SK-N-SH (cell line): ENCODE results near the gene SZT2. TPM values are rescaled to one million over a fixed set of nuclear protein-coding genes. Genes with fewer than 3 reads are reported as not detected.

Experiments used
- CTCF ChIA-PET: fragments of 300-600, 350-600 bp; formaldehyde crosslinking; extraction: SDS; loops from one replicate; lab custom pipeline; 2021; lab: Yijun Ruan, JAX
- POLR2A ChIA-PET: fragments of 350-600 bp; sonication (Branson Sonifier 250); formaldehyde crosslinking; extraction: SDS; loops from one replicate; lab custom pipeline; 2020; ENCODE audit warnings: antibody characterized with exemption, inconsistent platforms; lab: Yijun Ruan, JAX
- DNase-seq: peaks from one replicate; pipeline ENCODE4 v3.0.0; 2012
- H2AFZ ChIP-seq: fragments of 200-600 bp; sonication (generic); 2 replicates; pipeline ENCODE4 v1.8.1; 2016; ENCODE audit warnings: antibody characterized with exemption, mild to moderate bottlenecking, low read depth
- H3F3A ChIP-seq: fragments of 200-600 bp; sonication (generic); replicated peaks from 2 replicates; pipeline ENCODE3; 2016; ENCODE audit warnings: antibody characterized with exemption, mild to moderate bottlenecking; ENCODE audit not compliant: insufficient read depth
- H3K27ac ChIP-seq, 2 experiments: fragments of 200-500 bp in 1 of 2; fragments of 200-600 bp in 1 of 2; sonication (Bioruptor generic) in 1 of 2; sonication (generic), shearing (Covaris generic) in 1 of 2; 2 replicates each; pipeline versions ENCODE4 v1.5.1 to v1.6.1; 2014 to 2016; ENCODE audit warnings: low read depth in 2 of 2, inconsistent platforms in 1 of 2, low read length in 1 of 2, mild to moderate bottlenecking in 1 of 2, mixed read lengths in 1 of 2
- H3K27me3 ChIP-seq: fragments of 200-600 bp; sonication (generic), shearing (Covaris generic); 2 replicates; pipeline ENCODE4 v1.6.1; 2016; ENCODE audit warnings: mixed run types; ENCODE audit not compliant: insufficient read depth
- H3K36me3 ChIP-seq, 2 experiments: fragments of 200-500 bp in 1 of 2; fragments of 200-600 bp in 1 of 2; sonication (Bioruptor generic) in 1 of 2; sonication (generic) in 1 of 2; replicated peaks in 1 of 2; 2 replicates each; pipeline versions ENCODE3 to v1.5.1; 2014 to 2016; ENCODE audit warnings: low read length in 1 of 2, mild to moderate bottlenecking in 1 of 2; ENCODE audit not compliant: insufficient read depth in 2 of 2, control insufficient read depth in 1 of 2
- H3K4me1 ChIP-seq, 2 experiments: fragments of 200-500 bp in 1 of 2; fragments of 200-600 bp in 1 of 2; sonication (Bioruptor generic) in 1 of 2; sonication (generic), shearing (Covaris generic) in 1 of 2; 2 replicates each; pipeline versions ENCODE4 v1.5.1 to v1.6.1; 2014 to 2016; ENCODE audit warnings: low read depth in 1 of 2, low read length in 1 of 2, mixed run types in 1 of 2; ENCODE audit not compliant: insufficient read depth in 2 of 2, control insufficient read depth in 1 of 2
- H3K4me2 ChIP-seq: fragments of 200-600 bp; sonication (generic), shearing (Covaris generic); 2 replicates; pipeline ENCODE4 v1.6.1; 2017; ENCODE audit warnings: mixed run types
- H3K4me3 ChIP-seq, 2 experiments: fragments of 200-500 bp in 1 of 2; fragments of 200-600 bp in 1 of 2; sonication (Bioruptor generic) in 1 of 2; sonication (generic), shearing (Covaris generic) in 1 of 2; 2 replicates each; pipeline versions ENCODE4 v1.5.1 to v1.8.1; 2014 to 2016; ENCODE audit warnings: low read depth in 2 of 2, inconsistent platforms in 1 of 2, low read length in 1 of 2, mild to moderate bottlenecking in 1 of 2, mixed read lengths in 1 of 2, moderate library complexity in 1 of 2
- H3K79me2 ChIP-seq: fragments of 200-600 bp; sonication (generic); 2 replicates; pipeline ENCODE4 v1.8.1; 2017; ENCODE audit warnings: mild to moderate bottlenecking; ENCODE audit not compliant: insufficient read depth
- H3K9ac ChIP-seq: fragments of 200-600 bp; sonication (generic); 2 replicates; pipeline ENCODE4 v1.6.1; 2017; ENCODE audit warnings: mixed run types
- H3K9me2 ChIP-seq: fragments of 200-600 bp; sonication (generic); 2 replicates; pipeline ENCODE4 v1.6.1; 2017; ENCODE audit warnings: mixed run types
- H3K9me3 ChIP-seq: fragments of 200-600 bp; sonication (generic); 2 replicates; pipeline ENCODE4 v1.6.1; 2017; ENCODE audit warnings: mixed run types, mild to moderate bottlenecking, moderate library complexity
- H4K20me1 ChIP-seq: fragments of 200-600 bp; sonication (generic); 2 replicates; pipeline ENCODE4 v1.6.1; 2017; ENCODE audit warnings: mild to moderate bottlenecking, mixed run types; ENCODE audit not compliant: insufficient read depth
- FOXM1 ChIP-seq: IDR thresholded peaks from 2 replicates; pipeline ENCODE4 v1.4.0; 2012; ENCODE audit warnings: low read depth, mild to moderate bottlenecking
- GABPA ChIP-seq: IDR thresholded peaks from 2 replicates; pipeline ENCODE4 v1.4.0; 2012; ENCODE audit warnings: low read depth, mild to moderate bottlenecking
- MAX ChIP-seq: IDR thresholded peaks from 2 replicates; pipeline ENCODE4 v1.4.0; 2012; ENCODE audit warnings: low read depth
- MXI1 ChIP-seq: IDR thresholded peaks from 2 replicates; pipeline ENCODE4 v1.6.1; 2012; ENCODE audit warnings: mild to moderate bottlenecking, low read depth, low read length, improper control_type of control experiment
- RAD21 ChIP-seq: IDR thresholded peaks from 2 replicates; pipeline ENCODE4 v1.6.1; 2012; ENCODE audit warnings: mild to moderate bottlenecking, low read length
- REST ChIP-seq: IDR thresholded peaks from 2 replicates; pipeline ENCODE4 v1.6.1; 2012; ENCODE audit warnings: mild to moderate bottlenecking, low read depth, low read length, moderate library complexity
- RFX5 ChIP-seq: IDR thresholded peaks from 2 replicates; pipeline ENCODE4 v1.6.1; 2012; ENCODE audit warnings: mild to moderate bottlenecking, improper control_type of control experiment, low read length
- RXRA ChIP-seq: IDR thresholded peaks from 2 replicates; pipeline ENCODE4 v1.4.0; 2012; ENCODE audit warnings: low read depth, mild to moderate bottlenecking, borderline replicate concordance
- SIN3A ChIP-seq: IDR thresholded peaks from 2 replicates; pipeline ENCODE4 v1.6.1; 2012; ENCODE audit warnings: low read depth, mild to moderate bottlenecking, low read length, moderate library complexity, borderline replicate concordance
- YY1 ChIP-seq: IDR thresholded peaks from 2 replicates; pipeline ENCODE4 v1.4.0; 2012; ENCODE audit warnings: low read depth, mild to moderate bottlenecking
- ZBTB33 ChIP-seq: IDR thresholded peaks from 2 replicates; pipeline ENCODE4 v1.4.0; 2012; ENCODE audit warnings: low read depth, borderline replicate concordance
- WGBS: methylation state at CpG from one replicate; pipeline ENCODE4 v1.1.6; 2017; ENCODE audit warnings: low lambda C conversion rate; 5-methylcytosine and 5-hydroxymethylcytosine counted together
- polyA plus RNA-seq, 3 experiments: library from polyadenylated mRNA; depleted of rRNA; stranded (reverse); fragments of >200 nt; gene quantifications; 2 replicates each; pipeline ENCODE4 v1.2.3, GENCODE V29; 2012
- TF ChIP-seq, protein P1 (sequence below): IDR thresholded peaks from 2 replicates; pipeline ENCODE4; 2012
- TF ChIP-seq, protein P2 (sequence below): IDR thresholded peaks from 2 replicates; pipeline ENCODE4 v1.4.0; 2012; ENCODE audit warnings: low read depth, borderline replicate concordance

The SZT2 gene
- polyA plus RNA-seq, 1 of the 3 experiments (the other 2 are of a cell fraction) = 12.9 TPM

DNA sequence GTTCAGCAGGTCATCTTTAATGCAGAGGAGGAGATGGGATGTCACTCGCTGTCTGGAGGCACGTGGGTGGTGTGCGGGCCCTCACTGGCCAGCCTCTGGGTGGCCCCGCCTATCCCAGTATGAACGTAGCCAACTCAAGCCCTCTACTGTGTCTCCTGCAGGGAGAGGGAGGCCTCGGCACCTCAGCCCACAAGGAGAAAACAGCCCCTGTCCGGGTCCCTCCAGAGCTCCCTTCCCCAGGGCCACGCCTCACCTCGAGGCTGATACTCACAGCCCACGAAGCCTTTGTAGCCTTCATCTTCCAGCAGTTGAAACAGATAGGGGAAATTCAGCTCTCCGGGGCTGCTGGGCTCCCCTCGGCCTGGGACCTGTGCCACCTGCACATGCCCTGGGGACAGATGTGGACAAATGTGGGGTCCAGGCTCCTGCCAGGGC is 61.5 kb downstream of the SZT2 start:
- peaks cover 0 to 15% of the 10 kb centered on the region in 2 experiments; a peak in 3 of 4 replicates for H3K4me1 ChIP-seq
- TF ChIP-seq REST (no peak), RAD21 (no peak), ZBTB33 (no peak), YY1 (no peak)
- TF ChIP-seq, protein P1, sequence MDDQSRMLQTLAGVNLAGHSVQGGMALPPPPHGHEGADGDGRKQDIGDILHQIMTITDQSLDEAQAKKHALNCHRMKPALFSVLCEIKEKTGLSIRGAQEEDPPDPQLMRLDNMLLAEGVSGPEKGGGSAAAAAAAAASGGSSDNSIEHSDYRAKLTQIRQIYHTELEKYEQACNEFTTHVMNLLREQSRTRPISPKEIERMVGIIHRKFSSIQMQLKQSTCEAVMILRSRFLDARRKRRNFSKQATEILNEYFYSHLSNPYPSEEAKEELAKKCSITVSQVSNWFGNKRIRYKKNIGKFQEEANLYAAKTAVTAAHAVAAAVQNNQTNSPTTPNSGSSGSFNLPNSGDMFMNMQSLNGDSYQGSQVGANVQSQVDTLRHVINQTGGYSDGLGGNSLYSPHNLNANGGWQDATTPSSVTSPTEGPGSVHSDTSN = no peak
- TF ChIP-seq, all 33 proteins: peak for 0
- Histone ChIP-seq H4K20me1 (no peaks in the 10 kb centered on the region), H3K36me3 (peaks cover 4 to 47% of the 10 kb centered on the region in 2 experiments), H3K79me2 (no peaks in the 10 kb centered on the region), H3K9me2 (no peaks in the 10 kb centered on the region), H3K4me2 (no peak overlapping the region), H3K27ac (no peak overlapping the region), H2AFZ (no peak overlapping the region), H3K4me3 (no peak overlapping the region), H3K27me3 (no peaks in the 10 kb centered on the region), H3K9me3 (no peaks in the 10 kb centered on the region), H3F3A (peaks cover 16% of the 10 kb centered on the region), H3K9ac (no peak overlapping the region)
- ChIA-PET CTCF (interaction anchor here (1.1 kb wide), 1 partner anchor 36 kb away, joined by 3 read pairs; no protein-coding TSS in a partner anchor), POLR2A (no interaction called here)
- 100% methylated on average over 6 of the region's 12 CpGs for WGBS
- no peak for DNase-seq

DNA sequence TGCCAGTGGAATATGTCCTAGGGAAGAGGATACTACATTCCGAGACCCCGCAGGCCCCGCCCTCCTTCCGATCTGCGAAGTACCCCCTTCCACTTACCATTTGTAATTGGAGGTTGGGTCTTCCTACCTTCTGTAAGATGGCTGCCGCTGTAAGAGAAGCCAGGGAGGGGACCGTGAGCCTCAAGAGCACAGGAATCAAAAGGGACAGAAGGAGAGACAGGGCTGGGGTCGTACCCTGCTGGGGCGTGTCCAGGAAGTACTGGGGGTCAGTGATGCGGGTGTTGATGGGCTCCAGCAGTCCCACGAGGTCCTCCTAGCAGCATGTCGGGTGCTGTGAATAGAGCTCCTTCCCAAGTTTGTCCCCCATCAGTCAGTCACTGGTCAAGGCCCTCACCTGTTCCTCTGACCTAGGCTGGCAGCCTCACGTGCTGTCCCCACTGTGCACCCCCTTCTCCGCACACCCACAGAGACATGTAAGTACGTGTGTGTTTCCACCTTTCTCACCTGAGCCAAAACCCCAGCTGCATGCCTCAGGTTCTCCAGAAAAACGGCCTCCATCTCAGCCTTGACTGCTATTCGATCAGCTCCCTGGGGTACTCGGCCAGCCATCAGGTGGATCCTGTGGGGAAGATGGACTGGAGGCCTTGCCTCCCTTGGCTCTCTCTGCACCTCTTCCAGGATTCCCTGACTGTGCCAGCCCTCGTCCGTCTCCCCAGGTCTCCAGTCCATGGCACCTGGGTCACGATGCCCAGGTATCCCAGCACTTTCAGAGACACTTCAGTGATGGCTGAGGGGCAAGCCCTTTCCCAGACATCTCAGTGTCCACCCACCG is 62.2 kb downstream of the SZT2 start:
- CTCF ChIA-PET = interaction anchor here (1.1 kb wide), 1 partner anchor 37 kb away, joined by 3 read pairs; no protein-coding TSS in a partner anchor
- peaks cover 0 to 15% of the 10 kb centered on the region in 2 experiments; a peak in 3 of 4 replicates for H3K4me1 ChIP-seq
- TF ChIP-seq, protein P1 = no peak
- TF ChIP-seq MAX (no peak), SIN3A (no peak), RXRA (no peak), MXI1 (no peak), GABPA (no peak), RFX5 (no peak), FOXM1 (no peak), RAD21 (no peak)
- TF ChIP-seq, protein P2, sequence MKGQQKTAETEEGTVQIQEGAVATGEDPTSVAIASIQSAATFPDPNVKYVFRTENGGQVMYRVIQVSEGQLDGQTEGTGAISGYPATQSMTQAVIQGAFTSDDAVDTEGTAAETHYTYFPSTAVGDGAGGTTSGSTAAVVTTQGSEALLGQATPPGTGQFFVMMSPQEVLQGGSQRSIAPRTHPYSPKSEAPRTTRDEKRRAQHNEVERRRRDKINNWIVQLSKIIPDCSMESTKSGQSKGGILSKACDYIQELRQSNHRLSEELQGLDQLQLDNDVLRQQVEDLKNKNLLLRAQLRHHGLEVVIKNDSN = no peak

More for the DNA sequence above, 62.2 kb downstream of the SZT2 start:
- 98% methylated on average over 16 of the region's 22 CpGs for WGBS
- H3F3A ChIP-seq = peaks cover 16% of the 10 kb centered on the region
- no peak overlapping the region for H3K4me2 ChIP-seq
- no peak for DNase-seq
- H3K4me3 ChIP-seq = no peak overlapping the region
- H3K36me3 ChIP-seq = peaks cover 4 to 39% of the 10 kb centered on the region in 2 experiments
- H4K20me1 ChIP-seq = no peaks in the 10 kb centered on the region
- H3K79me2 ChIP-seq = no peaks in the 10 kb centered on the region
- H3K27me3 ChIP-seq = no peaks in the 10 kb centered on the region
- H3K9ac ChIP-seq = no peak overlapping the region
- H3K27ac ChIP-seq = no peak overlapping the region
- no peak overlapping the region for H2AFZ ChIP-seq
- POLR2A ChIA-PET = interaction anchor here (1.0 kb wide), 1 partner anchor 15 kb away, joined by 3 read pairs; no protein-coding TSS in a partner anchor
- no peaks in the 10 kb centered on the region for H3K9me3 ChIP-seq
- no peaks in the 10 kb centered on the region for H3K9me2 ChIP-seq
